ENCODE data around the gene SHQ1. TPM values are rescaled to one million over a fixed set of nuclear protein-coding genes. Genes with fewer than 3 reads are reported as not detected.
A peak's percentile ranks its signal among the peaks of the same experiment; 100 is the strongest.

Gene SHQ1
- 20.3 and 21.6 TPM in 2 replicates for total RNA-seq (2014; rRNA removed)
- polyA plus RNA-seq (2012) = 9.1 TPM

- DNase-seq (ENCODE audit: low read depth) = peak; percentile 94
These were observed at the start of gene SHQ1 for GRCh38 chr3:72847751-72848702. TSS of gene SHQ1 (minus strand) at chr3:72848445. CDS start at chr3:72848340, 105 bp downstream.

GRCh38 chr3:72897758-72898007 is 49.4 kb upstream of the SHQ1 start:
- DNase-seq (ENCODE audit: low read depth) = no peak

DNA sequence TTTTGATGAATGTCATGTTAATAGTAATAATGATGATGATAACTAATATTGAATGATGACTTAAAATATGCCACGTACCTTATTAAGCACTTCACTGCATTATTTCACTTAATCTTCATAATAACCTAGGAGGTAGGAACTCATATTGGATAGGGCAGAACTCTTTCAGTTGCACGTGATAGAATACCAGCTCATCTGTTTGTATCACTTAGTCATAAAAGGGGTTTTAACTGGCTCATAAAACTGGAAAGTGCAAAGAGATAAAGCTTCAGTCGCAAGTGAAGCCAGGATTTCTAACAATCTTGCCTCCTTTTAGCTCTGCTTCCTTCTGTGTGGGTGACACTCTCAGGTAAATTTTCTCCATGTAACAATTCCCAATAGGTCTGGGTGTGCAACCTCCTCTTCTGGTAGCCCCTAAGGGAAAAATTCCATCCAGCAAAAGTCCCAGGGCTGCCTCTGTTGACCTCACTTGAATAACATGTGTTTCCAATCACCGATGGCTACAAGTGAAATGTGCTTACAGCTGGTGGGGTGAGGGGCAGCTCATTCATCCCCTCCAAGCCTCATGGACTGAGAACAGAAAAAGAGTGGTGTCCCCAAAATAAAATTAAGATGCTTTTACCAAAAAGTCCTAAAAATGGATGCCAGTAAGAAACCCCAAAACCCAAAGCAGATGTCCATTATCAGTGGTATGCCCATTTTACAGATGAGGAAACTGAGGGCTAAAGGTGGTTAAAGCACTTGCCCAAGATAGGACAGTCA is 48.9 kb upstream of the SHQ1 start:
- no peak for DNase-seq (ENCODE audit: low read depth)

DNA sequence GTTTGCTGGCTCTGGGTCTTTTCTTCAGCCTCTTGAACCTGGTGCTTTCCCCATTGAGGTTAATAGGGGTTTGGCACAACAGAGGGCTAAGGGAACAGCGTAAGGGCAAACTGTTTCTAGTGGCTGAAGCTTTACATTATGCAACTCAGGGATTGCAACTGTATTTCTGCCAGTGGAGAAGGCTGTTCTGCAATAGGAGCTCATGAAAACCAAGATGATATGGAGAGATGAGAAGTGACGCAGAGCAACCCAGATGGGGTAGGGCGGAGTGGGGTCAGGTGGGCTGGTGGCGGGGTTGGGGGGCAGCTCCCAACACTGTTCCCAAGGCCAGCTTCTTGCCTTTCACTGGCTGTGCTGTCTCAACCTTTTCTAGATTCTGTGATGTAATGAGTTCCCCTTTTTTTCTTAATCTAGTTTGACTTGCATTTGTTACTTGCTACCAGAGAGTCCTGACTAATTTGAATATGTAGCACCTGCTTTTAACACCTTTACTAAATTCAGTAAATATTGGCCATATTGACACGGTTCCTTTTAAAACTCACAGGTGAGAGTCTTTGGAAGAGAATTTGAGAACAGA is 46.8 kb upstream of the SHQ1 start:
- DNase-seq (ENCODE audit: low read depth) = no peak

DNA sequence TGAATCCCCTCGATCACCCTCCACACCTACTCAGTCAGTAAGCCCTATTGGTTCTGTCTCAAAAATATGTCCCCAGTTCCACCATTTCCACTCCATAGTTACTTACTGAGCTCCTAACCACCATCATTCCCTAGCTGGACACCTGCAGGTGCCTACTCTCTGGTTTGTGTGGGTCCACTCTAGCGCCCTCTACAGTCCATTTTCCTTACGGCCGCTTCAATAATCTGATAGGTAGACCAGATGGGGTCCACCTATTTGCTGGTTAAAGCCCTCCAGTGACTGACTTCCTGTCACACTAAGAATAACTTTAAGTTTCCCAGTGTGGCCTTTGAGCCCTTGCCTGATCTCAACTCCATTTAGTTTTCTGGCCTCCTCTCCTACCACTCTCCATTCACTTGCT is 44.6 kb upstream of the SHQ1 start:
- no peak for DNase-seq (ENCODE audit: low read depth)

DNA sequence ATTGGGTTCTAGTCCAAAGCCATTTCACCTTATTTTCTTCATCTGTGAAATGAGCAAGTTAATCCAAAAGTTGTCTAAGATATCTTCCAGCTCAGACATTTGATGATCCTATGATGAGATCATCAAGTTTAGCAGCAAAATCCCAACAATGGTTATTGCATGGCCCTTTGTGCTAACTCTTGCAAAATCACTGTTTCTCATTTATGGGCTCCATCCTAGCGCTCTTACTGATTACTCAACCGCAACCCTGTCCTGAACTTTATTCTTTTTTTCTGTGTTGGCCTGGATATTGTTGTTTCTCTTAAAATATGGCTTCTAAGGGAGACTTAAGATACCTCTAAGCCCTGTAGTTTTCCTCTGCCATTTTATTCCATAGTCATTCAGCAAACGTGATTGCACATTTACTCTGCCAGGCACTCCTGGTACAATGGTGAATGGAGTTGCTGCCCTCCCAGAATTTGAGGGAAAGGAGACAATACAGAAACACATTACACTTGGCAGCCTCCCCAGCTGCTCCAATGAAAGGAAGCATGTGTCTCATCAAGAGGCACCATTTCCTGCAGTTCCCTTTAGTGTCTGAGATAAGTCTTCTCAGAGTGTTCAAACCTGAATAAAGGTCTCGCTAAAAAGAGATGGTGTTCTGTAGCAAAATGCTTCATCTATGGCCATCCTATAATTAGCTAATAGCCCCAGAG is 44.0 kb upstream of the SHQ1 start:
- DNase-seq (ENCODE audit: low read depth) = peak; percentile 89

DNA sequence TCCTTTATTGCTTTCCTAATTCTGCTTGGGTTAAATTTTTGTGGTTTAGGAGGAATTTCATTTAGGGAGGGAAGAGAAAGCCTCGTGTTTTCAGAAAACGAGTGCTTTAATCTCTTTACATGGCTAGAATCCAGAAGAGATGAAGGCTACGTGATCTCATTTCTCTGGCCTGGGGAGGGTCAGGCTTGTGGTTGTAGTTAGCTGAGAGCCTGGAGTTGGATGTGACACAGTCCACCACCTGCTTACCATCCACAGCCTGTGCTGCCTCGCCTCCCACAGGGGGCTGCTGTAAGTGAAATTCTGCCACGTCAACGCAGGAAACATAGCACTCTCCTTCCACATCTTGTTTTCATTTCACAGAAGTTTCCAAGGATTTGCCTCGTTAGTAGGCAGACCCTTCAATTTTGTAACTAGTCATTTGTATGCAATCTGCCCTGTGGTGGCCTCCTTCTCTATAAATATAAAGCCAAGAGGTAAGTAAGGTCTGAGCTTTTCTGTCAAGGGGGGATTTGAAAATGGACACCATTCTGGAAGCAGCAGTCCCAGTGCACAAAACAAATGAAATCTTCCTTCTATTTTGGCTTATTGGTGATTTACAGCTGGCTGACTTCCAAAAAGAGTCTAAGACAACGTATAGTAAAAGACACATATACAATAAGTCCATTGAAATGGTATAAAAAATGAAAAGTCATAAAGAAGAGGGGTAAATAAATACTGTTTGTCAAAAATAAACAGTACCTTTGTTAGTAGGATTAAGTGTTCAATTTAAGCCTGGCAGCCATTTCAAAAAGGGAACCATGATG is 43.0 kb upstream of the SHQ1 start:
- DNase-seq (ENCODE audit: low read depth) = peak; percentile 96

GRCh38 chr3:72890166-72890925 is 42.1 kb upstream of the SHQ1 start:
- no peak for DNase-seq (ENCODE audit: low read depth)

DNA sequence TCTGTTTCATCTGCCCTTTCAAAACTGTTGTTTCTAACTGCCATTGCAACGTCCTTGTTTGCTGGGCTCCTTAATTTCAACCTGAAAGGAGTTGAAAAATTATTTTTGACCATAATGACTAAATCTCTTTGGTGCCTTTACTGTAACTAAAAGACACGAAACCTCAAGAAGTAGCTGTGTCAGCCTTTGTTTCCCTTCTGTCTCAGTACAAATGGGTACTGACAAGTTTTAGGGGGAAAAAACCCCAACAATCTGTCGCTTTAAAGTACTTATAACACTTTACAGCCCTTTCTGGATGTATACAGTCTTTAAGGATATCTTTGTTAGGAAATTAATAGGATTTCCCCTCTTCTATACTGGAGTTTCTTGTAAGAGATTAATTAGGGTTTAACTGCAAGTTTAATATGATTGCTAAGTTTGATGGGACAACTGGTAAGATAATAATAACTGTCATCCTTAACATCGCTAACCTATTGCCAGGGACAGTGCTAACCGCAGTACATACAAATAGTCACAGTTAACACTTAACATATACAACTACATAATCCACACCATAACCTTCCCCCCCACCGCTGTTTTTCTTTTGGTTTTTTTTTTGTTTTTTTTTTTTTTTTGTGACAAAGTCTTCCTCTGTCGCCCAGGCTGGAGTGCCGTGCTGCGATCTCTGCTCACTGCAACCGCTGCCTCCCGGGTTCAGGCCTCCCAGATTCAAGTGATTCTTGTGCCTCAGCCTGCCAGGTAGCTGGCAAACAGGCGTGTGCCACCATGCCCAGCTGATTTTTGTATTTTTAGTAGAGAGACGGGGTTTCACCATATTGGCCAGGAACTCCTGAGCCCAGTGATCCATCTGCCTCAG is 41.3 kb upstream of the SHQ1 start:
- no peak for DNase-seq (ENCODE audit: low read depth)

GRCh38 chr3:72888546-72889309 is 40.5 kb upstream of the SHQ1 start:
- DNase-seq (ENCODE audit: low read depth) = no peak

GRCh38 chr3:72887705-72888545 is 39.7 kb upstream of the SHQ1 start, which contains the start of gene GXYLT2:
TSS of gene GXYLT2 (plus strand) at chr3:72888046. CDS start at chr3:72888234, 188 bp downstream.
- peak; percentile 66 for DNase-seq (ENCODE audit: low read depth)

DNA sequence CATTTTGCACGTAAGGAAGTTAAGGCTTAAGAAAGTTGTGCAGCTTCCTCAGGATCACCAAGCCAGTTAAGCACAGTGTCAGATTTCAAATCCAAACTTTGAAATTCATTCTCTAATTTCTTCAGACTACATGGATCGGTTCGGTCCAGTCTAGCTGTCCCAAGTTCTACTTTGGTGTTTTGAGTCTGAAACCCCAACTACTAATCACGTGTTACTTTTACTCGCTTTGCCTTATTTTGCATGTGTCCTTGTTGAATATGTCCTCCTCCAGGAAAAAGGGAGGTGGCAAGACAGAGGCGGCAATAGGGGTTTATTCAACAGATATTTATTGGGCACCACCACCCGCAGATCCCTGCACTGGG is 39.1 kb upstream of the SHQ1 start:
- DNase-seq (ENCODE audit: low read depth) = peak; percentile 21

DNA sequence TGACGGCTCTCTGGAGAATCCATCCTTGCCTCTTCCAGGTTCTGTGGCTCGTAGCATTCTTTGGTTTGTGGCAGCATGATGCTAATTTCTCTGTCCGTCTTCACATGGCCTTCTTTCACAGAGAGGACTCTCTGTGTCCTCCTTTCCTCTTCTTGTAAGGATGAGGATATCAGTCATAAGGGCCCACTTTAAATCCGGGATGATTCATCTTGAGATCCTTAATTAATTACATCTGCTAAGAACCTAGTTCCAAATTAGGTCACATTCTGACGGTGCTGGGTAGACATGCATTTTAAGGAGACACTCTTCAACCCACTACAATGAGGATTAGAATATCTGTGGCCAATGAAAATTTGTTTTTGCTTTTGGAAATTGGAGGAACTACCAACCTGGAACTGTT is 23.9 kb upstream of the SHQ1 start:
- DNase-seq (ENCODE audit: low read depth) = no peak

DNA sequence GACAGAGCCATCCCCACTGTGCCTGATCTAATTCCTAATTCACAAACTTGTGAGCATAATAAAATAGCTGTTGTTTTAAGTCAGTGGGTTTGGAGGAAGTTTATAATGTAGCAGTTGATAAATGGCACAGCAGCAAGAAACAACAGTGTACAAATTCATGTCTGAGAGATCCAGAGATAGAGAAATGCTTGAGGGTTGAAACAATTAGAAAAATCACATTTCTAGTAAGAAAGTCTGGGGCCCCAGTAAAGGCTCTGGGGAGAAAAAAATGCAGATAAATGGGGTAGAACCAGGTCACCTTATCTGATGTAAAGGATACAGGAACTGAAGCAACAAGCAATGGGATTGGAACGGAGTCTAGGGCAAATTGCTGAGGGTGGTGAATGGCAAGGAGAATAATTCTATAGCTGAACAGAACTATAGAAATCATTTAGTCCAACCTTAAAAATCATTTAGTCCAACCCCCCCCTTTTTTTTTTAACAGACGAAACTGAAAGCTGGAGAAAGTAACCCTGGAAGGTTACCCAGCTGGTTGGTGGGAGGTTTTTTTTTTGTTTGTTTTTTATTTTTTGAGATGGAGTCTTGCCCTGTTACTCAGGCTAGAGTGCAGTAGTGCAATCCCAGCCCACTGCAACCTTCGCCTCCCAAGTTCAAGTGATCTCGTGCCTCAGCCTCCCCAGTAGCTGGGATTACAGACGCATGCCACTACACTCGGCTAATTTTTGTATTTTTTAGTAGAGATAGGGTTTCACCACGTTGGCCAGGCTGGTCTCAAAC is 14.3 kb upstream of the SHQ1 start:
- DNase-seq (ENCODE audit: low read depth) = no peak

- DNase-seq (ENCODE audit: low read depth) = no peak
These were observed 12.6 kb upstream of the SHQ1 start for GRCh38 chr3:72860846-72861245.

DNA sequence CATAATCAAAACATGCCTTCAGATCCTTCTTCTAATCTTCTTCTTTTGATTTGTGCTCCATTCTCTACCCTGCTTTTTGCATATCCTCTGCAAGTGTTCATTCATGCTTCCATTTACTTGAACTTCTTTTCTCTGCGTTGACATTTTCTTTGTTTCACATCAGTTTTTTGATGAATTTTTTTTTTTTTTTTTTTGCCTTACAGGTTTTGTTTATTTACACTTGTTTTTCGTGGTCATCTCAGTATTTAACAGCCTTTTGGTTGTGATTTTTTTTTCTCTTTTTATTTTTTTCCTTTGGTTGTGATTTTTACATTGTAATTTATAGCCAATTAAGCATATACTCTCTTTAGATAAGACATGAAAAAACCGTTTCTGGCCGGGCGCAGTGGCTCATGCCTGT is 11.8 kb upstream of the SHQ1 start:
- DNase-seq (ENCODE audit: low read depth) = no peak

- no peak for DNase-seq (ENCODE audit: low read depth)
These were observed 6.8 kb upstream of the SHQ1 start for GRCh38 chr3:72855001-72855400.

Measured in LHCN-M2 (cell line).